Mesodermal cell (in vitro differentiated cells): ENCODE data around the gene ZNF354C.

ENCODE experiments used
- H3K27ac ChIP-seq: 2 replicates; pipeline ENCODE4 v1.7.0; 2013; ENCODE audit warnings: mild to moderate bottlenecking, low read depth, low read length, moderate library complexity; ENCODE audit not compliant: severe bottlenecking
- H3K36me3 ChIP-seq: 2 replicates; pipeline ENCODE4 v1.7.1; 2013; ENCODE audit warnings: mild to moderate bottlenecking, low read length, moderate library complexity; ENCODE audit not compliant: control insufficient read depth, insufficient read depth
- H3K4me1 ChIP-seq: one replicate; pipeline ENCODE4 v1.7.1; 2013; ENCODE audit warnings: mild to moderate bottlenecking, low read length; ENCODE audit not compliant: insufficient read depth, control insufficient read depth, poor library complexity, severe bottlenecking
- H3K4me3 ChIP-seq: 2 replicates; pipeline ENCODE4 v1.7.0; 2013; ENCODE audit warnings: low read length, control low read depth, mild to moderate bottlenecking; ENCODE audit not compliant: insufficient read depth, poor library complexity, severe bottlenecking; ENCODE audit errors: extremely low read depth
- H3K9me3 ChIP-seq: 2 replicates; pipeline ENCODE4 v1.7.1; 2013; ENCODE audit warnings: mild to moderate bottlenecking, low read length, moderate library complexity; ENCODE audit not compliant: control insufficient read depth
- WGBS, 2 experiments: methylation state at CpG; one replicate each; pipeline ENCODE4 v1.1.5; 2013; ENCODE audit warnings: missing lambda C conversion rate in 2 of 2; ENCODE audit not compliant: insufficient coverage in 2 of 2; 5-methylcytosine and 5-hydroxymethylcytosine counted together

The ZNF354C gene

GRCh38 chr5:179114756-179115155 is 54.6 kb downstream of the ZNF354C start:
- no peak overlapping the region for H3K4me3 ChIP-seq
- no peak overlapping the region for H3K27ac ChIP-seq
- H3K9me3 ChIP-seq: peaks cover 26% of the 10 kb centered on the region
- H3K4me1 ChIP-seq: no peaks in the 10 kb centered on the region
- WGBS, 2 experiments: 88% methylated on average over 7 of the region's 7 CpGs
- no peaks in the 10 kb centered on the region for H3K36me3 ChIP-seq

GRCh38 chr5:179115307-179115706 is 55.1 kb downstream of the ZNF354C start:
- Histone ChIP-seq H3K36me3 (no peaks in the 10 kb centered on the region), H3K4me1 (no peaks in the 10 kb centered on the region), H3K27ac (no peak overlapping the region), H3K4me3 (no peak overlapping the region), H3K9me3 (peaks cover 31% of the 10 kb centered on the region)
- WGBS, 2 experiments: 90% methylated on average over 2 of the region's 5 CpGs; no CpG with 5 or more reads in 1 of the 2 experiments

DNA sequence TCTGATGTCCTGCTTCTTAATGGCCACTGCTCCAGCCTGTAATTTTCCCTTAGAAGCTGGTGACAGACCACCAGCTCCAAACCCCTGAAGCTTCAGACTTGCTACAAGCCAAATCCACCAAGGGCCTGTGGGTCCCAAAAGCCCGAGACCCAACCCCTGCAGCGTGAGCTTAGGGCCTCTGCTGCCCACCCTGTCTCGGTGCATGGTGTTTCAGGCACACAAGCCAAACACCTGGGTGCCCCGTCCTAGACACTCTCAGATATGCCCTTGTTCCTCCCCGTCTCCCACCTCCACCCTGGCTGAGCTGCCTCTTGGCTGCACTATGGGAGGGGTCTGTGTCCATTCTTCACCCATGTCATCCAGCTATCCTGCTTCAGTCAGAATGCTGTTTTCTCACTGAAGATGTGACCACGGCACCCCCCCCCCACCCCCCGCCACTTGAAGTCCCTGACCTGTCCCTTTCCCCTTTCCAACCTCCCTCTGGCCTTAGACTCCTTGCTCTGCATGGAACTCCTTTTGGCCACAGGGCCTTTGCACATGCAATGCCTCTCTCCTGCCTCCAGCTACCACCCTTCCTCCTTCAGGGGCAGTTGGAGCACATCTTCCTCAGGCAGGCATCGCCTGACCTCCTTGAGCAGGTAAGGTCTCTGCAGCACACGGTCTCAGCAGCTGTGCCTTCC is 55.8 kb downstream of the ZNF354C start:
- Histone ChIP-seq H3K27ac (no peak overlapping the region), H3K36me3 (no peaks in the 10 kb centered on the region), H3K9me3 (peaks cover 29% of the 10 kb centered on the region), H3K4me1 (no peaks in the 10 kb centered on the region), H3K4me3 (no peak overlapping the region)
- WGBS, 2 experiments: 78 to 81% methylated on average over 7 of the region's 9 CpGs

DNA sequence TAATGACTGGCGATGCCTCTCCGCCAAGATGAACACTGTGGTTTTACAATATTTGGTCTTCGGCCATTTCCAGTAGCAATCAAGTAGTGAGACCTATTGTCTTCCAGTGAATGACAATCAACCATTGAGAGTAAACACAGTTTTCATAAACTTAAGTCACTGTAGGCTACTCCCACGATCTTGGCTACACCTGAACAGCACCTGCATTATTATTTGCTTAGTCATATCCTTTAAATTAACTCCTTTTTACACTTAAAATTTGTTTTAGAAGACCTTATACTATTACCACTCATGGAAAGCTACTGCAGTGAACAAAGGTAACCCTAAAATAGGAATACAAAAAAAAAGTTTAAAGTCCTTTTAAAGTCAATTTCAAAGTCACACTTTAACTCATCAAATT is 58.2 kb downstream of the ZNF354C start:
- Histone ChIP-seq H3K4me3 (no peak overlapping the region), H3K4me1 (no peaks in the 10 kb centered on the region), H3K27ac (no peak overlapping the region), H3K36me3 (no peaks in the 10 kb centered on the region), H3K9me3 (peaks cover 36% of the 10 kb centered on the region)
- WGBS, 2 experiments: 81 to 83% methylated on average over 4 of the region's 4 CpGs

- Histone ChIP-seq H3K36me3 (no peaks in the 10 kb centered on the region), H3K27ac (no peak overlapping the region), H3K4me1 (no peaks in the 10 kb centered on the region), H3K9me3 (peaks cover 37% of the 10 kb centered on the region), H3K4me3 (no peak overlapping the region)
- WGBS, 2 experiments: 92 to 94% methylated on average over 8 to 9 of the region's 10 CpGs
These were observed 58.7 kb downstream of the ZNF354C start for GRCh38 chr5:179118756-179119414.

- WGBS, 2 experiments: 87 to 93% methylated on average over 11 to 14 of the region's 15 CpGs
- H3K4me1 ChIP-seq: no peaks in the 10 kb centered on the region
- H3K36me3 ChIP-seq: no peaks in the 10 kb centered on the region
- no peak overlapping the region for H3K4me3 ChIP-seq
- H3K9me3 ChIP-seq: peaks cover 42% of the 10 kb centered on the region
- no peak overlapping the region for H3K27ac ChIP-seq
These were observed 59.4 kb downstream of the ZNF354C start for GRCh38 chr5:179119415-179120170.

DNA sequence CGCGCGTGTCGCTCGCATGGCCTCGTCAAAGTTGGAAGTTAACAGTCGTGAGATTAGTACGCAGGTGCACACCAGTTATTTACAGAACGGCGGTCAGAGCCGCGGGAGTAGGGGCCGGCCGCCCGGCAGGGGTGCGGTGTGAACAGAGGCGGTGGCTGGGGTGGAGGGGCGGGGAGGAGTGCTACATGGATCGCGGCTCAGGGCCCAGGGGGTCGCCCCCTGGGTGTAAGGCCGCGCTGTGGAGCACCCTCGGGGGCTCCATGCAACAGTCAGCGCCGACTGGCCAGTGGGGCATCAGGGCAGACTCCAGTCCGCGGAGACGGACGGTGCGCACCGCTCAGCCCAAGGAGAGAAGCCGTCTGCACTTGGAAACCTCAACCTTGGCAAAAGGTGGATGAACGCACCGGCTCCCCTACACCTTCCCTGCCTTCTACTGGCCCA is 60.3 kb downstream of the ZNF354C start:
- H3K4me3 ChIP-seq: no peak overlapping the region
- no peak overlapping the region for H3K27ac ChIP-seq
- WGBS, 2 experiments: 96 to 97% methylated on average over 29 to 35 of the region's 35 CpGs
- peaks cover 39% of the 10 kb centered on the region for H3K9me3 ChIP-seq
- no peaks in the 10 kb centered on the region for H3K4me1 ChIP-seq
- H3K36me3 ChIP-seq: no peaks in the 10 kb centered on the region

DNA sequence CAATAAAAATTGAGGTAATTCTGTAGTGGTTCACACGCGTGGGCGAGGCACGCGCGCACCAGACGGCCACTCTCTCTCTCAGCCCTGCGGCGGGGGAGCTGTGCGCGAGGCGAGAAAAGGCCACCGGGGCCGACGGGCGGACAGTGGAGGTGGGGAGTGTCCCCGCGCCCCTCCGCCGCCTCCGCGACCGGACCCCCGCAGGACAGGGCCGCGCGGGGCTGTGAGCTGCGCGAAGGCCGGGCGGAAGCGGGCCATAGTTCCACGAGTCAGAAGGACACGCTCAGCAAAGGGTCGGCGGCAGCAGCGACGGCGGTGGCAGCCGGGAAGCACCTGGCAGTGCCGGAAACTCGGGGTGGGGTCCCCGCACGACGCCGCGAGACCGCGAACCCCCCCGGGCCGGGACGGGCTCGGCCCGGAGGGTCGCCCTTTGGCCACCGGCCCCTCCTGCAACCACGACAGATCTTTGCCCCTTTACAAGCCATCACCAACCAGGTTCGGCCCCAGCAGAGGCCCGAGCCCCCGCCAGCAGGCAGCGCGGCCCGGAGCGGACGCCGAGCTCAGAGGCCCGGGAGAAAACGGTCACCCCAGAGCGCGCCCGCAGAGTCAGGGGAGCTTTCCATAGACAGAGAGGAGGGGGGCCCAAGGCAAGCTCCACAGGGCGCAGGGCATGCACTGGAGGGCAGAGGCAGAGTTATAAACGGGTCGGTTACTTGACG is 60.9 kb downstream of the ZNF354C start:
- H3K27ac ChIP-seq: no peak overlapping the region
- H3K4me1 ChIP-seq: no peaks in the 10 kb centered on the region
- 94 to 96% methylated on average over 51 to 74 of the region's 75 CpGs for WGBS, 2 experiments
- no peak overlapping the region for H3K4me3 ChIP-seq
- no peaks in the 10 kb centered on the region for H3K36me3 ChIP-seq
- H3K9me3 ChIP-seq: peaks cover 38% of the 10 kb centered on the region

DNA sequence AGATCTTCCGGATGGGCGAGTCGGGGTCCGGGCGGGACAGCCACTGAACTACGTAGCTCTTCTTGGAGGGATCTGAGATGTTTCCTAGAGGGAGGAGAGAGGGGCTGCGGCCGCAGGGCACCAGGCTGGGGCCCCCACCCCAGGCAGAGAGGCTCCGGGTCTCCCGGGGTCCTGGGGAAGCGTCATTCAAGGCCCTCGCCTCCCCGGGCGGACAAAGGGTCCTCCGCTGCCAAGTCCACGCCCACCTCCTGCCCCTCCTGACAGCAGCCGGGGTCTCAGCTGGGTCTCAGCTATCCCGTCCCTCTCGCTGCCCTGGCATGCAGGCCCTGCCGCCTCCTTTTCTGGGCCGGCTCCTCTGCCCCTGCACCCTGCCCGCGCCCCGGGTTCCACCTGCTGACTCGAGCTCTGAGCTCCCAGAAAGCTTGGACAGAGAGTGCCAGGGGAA is 61.5 kb downstream of the ZNF354C start:
- Histone ChIP-seq H3K4me3 (no peak overlapping the region), H3K36me3 (no peaks in the 10 kb centered on the region), H3K9me3 (peaks cover 33% of the 10 kb centered on the region), H3K4me1 (no peaks in the 10 kb centered on the region), H3K27ac (no peak overlapping the region)
- WGBS, 2 experiments: 91 to 96% methylated on average over 16 to 22 of the region's 25 CpGs

DNA sequence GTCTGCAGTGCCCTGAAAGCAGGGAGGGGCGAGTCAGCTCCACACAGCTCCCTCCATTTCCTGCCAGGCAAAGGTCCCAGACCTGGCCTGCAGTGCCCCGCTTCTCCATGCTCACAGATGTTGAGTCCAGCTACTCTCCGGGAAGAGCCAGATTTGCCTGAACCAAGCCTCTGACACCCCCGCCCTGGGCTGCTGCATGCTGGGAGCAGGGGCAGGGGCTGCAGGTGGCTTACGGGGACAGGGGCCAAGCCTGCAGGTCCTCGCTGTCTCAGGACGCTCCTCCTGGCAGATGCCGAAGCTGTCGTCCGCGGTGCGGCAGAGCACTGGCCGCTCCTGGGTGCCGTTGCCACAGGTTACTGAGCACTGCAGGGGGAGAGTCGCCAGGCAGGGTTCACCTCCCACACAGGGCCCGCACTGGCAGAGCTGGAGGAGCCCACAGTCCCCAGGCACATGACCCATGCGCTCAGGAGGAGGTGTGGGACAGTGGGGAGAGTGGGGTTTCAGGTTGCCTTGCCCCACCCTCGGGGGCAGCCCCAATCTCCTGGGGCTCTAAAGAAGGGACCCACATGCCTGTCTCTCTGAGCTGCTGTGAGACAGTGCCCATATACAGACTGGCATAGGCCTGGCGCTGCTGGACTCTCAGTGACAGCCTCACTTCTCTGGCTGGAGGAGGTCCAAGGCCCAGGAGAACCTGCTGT is 62.4 kb downstream of the ZNF354C start:
- peaks cover 30% of the 10 kb centered on the region for H3K9me3 ChIP-seq
- no peak overlapping the region for H3K4me3 ChIP-seq
- H3K4me1 ChIP-seq: no peaks in the 10 kb centered on the region
- WGBS, 2 experiments: 90 to 94% methylated on average over 16 to 18 of the region's 19 CpGs
- H3K27ac ChIP-seq: no peak overlapping the region
- H3K36me3 ChIP-seq: no peaks in the 10 kb centered on the region
